B cell (primary cell): ENCODE measurements around the gene TMEM185B. TPM values are rescaled to one million over a fixed set of nuclear protein-coding genes. Genes with fewer than 3 reads are reported as not detected.

Source experiments
- ATAC-seq: fragments of 200-7000 bp; cut with Tn5 transposase; one replicate; pipeline ENCODE4 v1.10.0; 2021; ENCODE audit warnings: low read depth, mild to moderate bottlenecking, moderate number of reproducible peaks, moderate library complexity
- CTCF ChIA-PET: fragments of 350-600 bp; sonication (Branson Sonifier 250); formaldehyde crosslinking; loops from one replicate; lab custom pipeline; 2021; ENCODE audit warnings: antibody characterized with exemption, inconsistent platforms; lab: Charles Lee
- POLR2A ChIA-PET: fragments of 350-600 bp; sonication (Branson Sonifier 250); formaldehyde crosslinking; loops from one replicate; lab custom pipeline; 2021; ENCODE audit warnings: antibody characterized with exemption; lab: Charles Lee
- DNase-seq: peaks from one replicate; pipeline ENCODE4 v3.0.0; 2013
- H2AFZ ChIP-seq: 2 replicates; pipeline ENCODE4 v1.6.1; 2012; ENCODE audit warnings: mild to moderate bottlenecking, low read depth, low read length; ENCODE audit not compliant: insufficient read depth, poor library complexity, severe bottlenecking
- H3K27ac ChIP-seq, 2 donors: 1 replicate in 1 of 2; 2 replicates in 1 of 2; pipeline ENCODE4 v1.5.1; 2012 to 2013; ENCODE audit warnings: low read length in 2 of 2, mild to moderate bottlenecking in 2 of 2, moderate library complexity in 1 of 2
- H3K27me3 ChIP-seq, 4 experiments: fragments of 200-600 bp in 1 of 4; sonication (generic) in 1 of 4; replicated peaks in 1 of 4; 1 replicate in 2 of 4; 2 replicates in 2 of 4; pipeline versions ENCODE4 v1.6.1 to v1.7.0; 2013 to 2016; ENCODE audit warnings: low read length in 3 of 4, mild to moderate bottlenecking in 2 of 4, mixed read lengths in 1 of 4, moderate library complexity in 1 of 4; ENCODE audit not compliant: insufficient read depth in 4 of 4, control insufficient read depth in 3 of 4; ENCODE audit errors: control extremely low read depth in 1 of 4
- H3K36me3 ChIP-seq, 2 experiments: replicated peaks in 1 of 2; 1 replicate in 1 of 2; 2 replicates in 1 of 2; pipeline versions ENCODE4 v1.6.1 to v1.7.1; 2013; ENCODE audit warnings: low read length in 1 of 2; ENCODE audit not compliant: insufficient read depth in 2 of 2, control insufficient read depth in 1 of 2; ENCODE audit errors: control extremely low read depth in 1 of 2, extremely low read depth in 1 of 2
- H3K4me1 ChIP-seq, 2 donors: fragments of 200-600 bp in 1 of 2; sonication (generic) in 1 of 2; 1 replicate in 1 of 2; 2 replicates in 1 of 2; pipeline versions ENCODE4 v1.5.1 to v1.6.1; 2013 to 2017; ENCODE audit warnings: low read length in 2 of 2; ENCODE audit not compliant: control insufficient read depth in 2 of 2, insufficient read depth in 2 of 2
- H3K4me2 ChIP-seq: replicated peaks from 2 replicates; pipeline ENCODE3; 2012; ENCODE audit warnings: mild to moderate bottlenecking, low read depth, low read length; ENCODE audit not compliant: poor library complexity, severe bottlenecking
- H3K4me3 ChIP-seq, 5 experiments: fragments of 200-600 bp in 1 of 5; sonication (generic) in 1 of 5; 1 replicate in 3 of 5; 2 replicates in 2 of 5; pipeline versions ENCODE4 v1.5.1 to v1.7.0; 2011 to 2016; ENCODE audit warnings: low read length in 4 of 5, mild to moderate bottlenecking in 4 of 5, low read depth in 2 of 5, control low read depth in 1 of 5, moderate library complexity in 1 of 5; ENCODE audit not compliant: insufficient read depth in 1 of 5; ENCODE audit errors: control extremely low read depth in 1 of 5, extremely low read depth in 1 of 5
- H3K79me2 ChIP-seq: fragments of 200-600 bp; sonication (generic); one replicate; pipeline ENCODE4 v1.6.0; 2016; ENCODE audit warnings: low read length; ENCODE audit not compliant: control insufficient read depth, insufficient read depth
- H3K9ac ChIP-seq: fragments of 200-600 bp; sonication (generic); 2 replicates; pipeline ENCODE4 v1.6.1; 2017; ENCODE audit warnings: mild to moderate bottlenecking, low read length, moderate library complexity
- H3K9me3 ChIP-seq, 3 donors: one replicate each; pipeline versions ENCODE4 v1.6.1 to v1.7.1; 2013; ENCODE audit warnings: low read length in 2 of 3; ENCODE audit not compliant: control insufficient read depth in 2 of 3, insufficient read depth in 1 of 3; ENCODE audit errors: control extremely low read depth in 1 of 3
- H4K20me1 ChIP-seq: 2 replicates; pipeline ENCODE4 v1.6.0; 2012; ENCODE audit warnings: mild to moderate bottlenecking, low read length; ENCODE audit not compliant: insufficient read depth, control insufficient read depth, poor library complexity, severe bottlenecking
- H3K27ac Mint-ChIP-seq: one replicate; pipeline ENCODE4 v1.8.0; 2021; ENCODE audit warnings: mixed read lengths
- H3K27me3 Mint-ChIP-seq: one replicate; pipeline ENCODE4 v1.8.0; 2021; ENCODE audit warnings: mixed read lengths
- H3K4me1 Mint-ChIP-seq: one replicate; pipeline ENCODE4 v1.8.0; 2021; ENCODE audit warnings: mixed read lengths
- H3K4me3 Mint-ChIP-seq: one replicate; pipeline ENCODE4 v1.8.0; 2021; ENCODE audit warnings: mixed read lengths
- H3K9me3 Mint-ChIP-seq: one replicate; pipeline ENCODE4 v1.8.0; 2022; ENCODE audit warnings: mixed read lengths; ENCODE audit not compliant: insufficient read depth
- EZH2 ChIP-seq: IDR thresholded peaks from 2 replicates; pipeline ENCODE4 v1.6.1; 2012; ENCODE audit warnings: borderline replicate concordance, low read depth, mild to moderate bottlenecking, moderate library complexity, low read length; ENCODE audit not compliant: insufficient read depth, poor library complexity, severe bottlenecking
- WGBS: methylation state at CpG from one replicate; pipeline ENCODE4 v1.1.5; 2013; ENCODE audit warnings: missing lambda C conversion rate; ENCODE audit not compliant: insufficient coverage; 5-methylcytosine and 5-hydroxymethylcytosine counted together
- intact Hi-C: fragments of 100-400 bp; cut with micrococcal nuclease; formaldehyde crosslinking; loops from one replicate; pipeline ENCODE4 v1.10.0; 2022
- polyA plus RNA-seq: library from polyadenylated mRNA; depleted of rRNA; stranded (reverse); fragments of >200 nt; gene quantifications from 2 replicates; pipeline ENCODE4 v1.2.3, GENCODE V29; 2012
- total RNA-seq, 2 donors: library from RNA; stranded (reverse); fragments of 120-200 nt in 1 of 2; gene quantifications; 1 replicate in 1 of 2; 2 replicates in 1 of 2; pipeline versions ENCODE4 v1.2.3 to v1.2.4, GENCODE V29; 2013 to 2022
- TF ChIP-seq, protein P1 (sequence below): fragments of 200-600 bp; IDR thresholded peaks from one replicate; pipeline ENCODE4 v1.8.0; 2022; ENCODE audit warnings: antibody characterized with exemption, mild to moderate bottlenecking

TMEM185B gene
- total and polyA plus RNA-seq, 2 donors (not counting 1 experiment from before 2014, with no cell fraction given), result 29.6 to 36.4 TPM

DNA sequence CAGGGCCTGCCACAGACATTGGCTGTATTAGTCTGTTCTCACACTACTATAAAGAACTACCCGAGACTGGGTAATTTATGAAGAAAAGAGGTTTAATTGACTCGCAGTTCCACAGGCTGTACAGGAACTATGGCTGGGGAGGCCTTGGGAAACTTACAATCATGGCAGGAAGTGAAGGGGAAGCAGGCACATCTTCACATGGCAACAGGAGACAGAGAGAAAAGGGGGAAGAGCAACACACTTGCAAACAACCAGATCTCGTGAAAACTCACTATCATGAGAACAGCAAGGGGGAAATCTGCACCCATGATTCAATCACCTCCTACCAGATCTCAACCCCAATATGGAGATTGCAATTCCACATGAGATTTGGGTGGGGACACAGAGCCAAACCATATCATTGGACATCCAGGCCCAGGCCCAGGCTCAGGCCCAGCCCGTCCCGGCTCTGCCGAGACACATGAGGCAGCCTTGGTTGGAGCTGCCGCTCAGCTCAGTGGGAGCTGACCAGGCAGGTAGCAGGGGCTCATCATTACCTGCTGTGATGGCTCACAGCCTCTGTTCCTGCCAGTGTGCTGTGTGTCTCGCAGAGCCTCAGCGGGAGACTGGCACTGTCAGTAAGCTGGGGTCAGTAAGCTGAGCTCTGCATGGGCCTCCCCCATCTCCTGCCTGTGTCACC is 20.8 kb upstream of the TMEM185B start:
- Mint-ChIP-seq H3K27me3 (peaks cover 6% of the 10 kb centered on the region), H3K4me1 (peaks cover 9% of the 10 kb centered on the region), H3K9me3 (peaks cover 3% of the 10 kb centered on the region), H3K4me3 (no peak overlapping the region), H3K27ac (no peak overlapping the region)
- H3K4me3 ChIP-seq, result no peak overlapping the region
- POLR2A ChIA-PET, result no interaction called here
- H3K79me2 ChIP-seq, result no peaks in the 10 kb centered on the region
- H3K27me3 ChIP-seq, result peaks cover 0 to 9% (median 0%) of the 10 kb centered on the region in 4 experiments
- WGBS, result 94% methylated on average over 7 of the region's 9 CpGs
- no peak overlapping the region for H3K27ac ChIP-seq
- intact Hi-C loops, result no loop called here
- no peaks in the 10 kb centered on the region for H4K20me1 ChIP-seq
- H3K9ac ChIP-seq, result no peak overlapping the region
- CTCF ChIA-PET, result no interaction called here
- no peaks in the 10 kb centered on the region for H3K36me3 ChIP-seq
- DNase-seq, result no peak
- TF ChIP-seq, protein P1, sequence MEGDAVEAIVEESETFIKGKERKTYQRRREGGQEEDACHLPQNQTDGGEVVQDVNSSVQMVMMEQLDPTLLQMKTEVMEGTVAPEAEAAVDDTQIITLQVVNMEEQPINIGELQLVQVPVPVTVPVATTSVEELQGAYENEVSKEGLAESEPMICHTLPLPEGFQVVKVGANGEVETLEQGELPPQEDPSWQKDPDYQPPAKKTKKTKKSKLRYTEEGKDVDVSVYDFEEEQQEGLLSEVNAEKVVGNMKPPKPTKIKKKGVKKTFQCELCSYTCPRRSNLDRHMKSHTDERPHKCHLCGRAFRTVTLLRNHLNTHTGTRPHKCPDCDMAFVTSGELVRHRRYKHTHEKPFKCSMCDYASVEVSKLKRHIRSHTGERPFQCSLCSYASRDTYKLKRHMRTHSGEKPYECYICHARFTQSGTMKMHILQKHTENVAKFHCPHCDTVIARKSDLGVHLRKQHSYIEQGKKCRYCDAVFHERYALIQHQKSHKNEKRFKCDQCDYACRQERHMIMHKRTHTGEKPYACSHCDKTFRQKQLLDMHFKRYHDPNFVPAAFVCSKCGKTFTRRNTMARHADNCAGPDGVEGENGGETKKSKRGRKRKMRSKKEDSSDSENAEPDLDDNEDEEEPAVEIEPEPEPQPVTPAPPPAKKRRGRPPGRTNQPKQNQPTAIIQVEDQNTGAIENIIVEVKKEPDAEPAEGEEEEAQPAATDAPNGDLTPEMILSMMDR, result no peak
- TF ChIP-seq EZH2, result no peak
- H3K9me3 ChIP-seq, result peaks cover 0 to 12% (median 0%) of the 10 kb centered on the region in 3 donors
- no peak overlapping the region for H3K4me2 ChIP-seq
- H2AFZ ChIP-seq, result no peak overlapping the region
- peaks cover 11 to 12% of the 10 kb centered on the region in 2 donors for H3K4me1 ChIP-seq
- ATAC-seq, result no peak

DNA sequence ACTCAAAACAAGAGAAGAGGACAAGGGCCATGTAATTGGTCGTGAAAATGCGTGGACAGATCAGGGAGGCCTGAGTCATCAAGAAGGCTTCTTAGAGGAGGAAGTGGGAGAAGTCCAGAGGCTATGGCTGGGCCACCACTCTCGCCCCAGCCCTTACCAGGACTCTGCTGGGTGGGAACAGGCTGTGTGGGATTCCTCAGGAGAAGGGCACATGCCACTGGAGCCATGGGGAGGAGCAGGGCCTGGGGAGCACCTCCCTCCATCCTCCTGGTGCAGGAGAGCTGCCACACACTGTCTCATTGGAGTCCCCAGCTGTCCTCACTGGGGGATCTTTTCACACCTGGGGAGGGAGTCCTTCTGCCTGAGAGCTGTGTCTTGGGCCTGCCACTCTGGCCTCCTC is 20.0 kb upstream of the TMEM185B start:
- Histone ChIP-seq H3K36me3 (no peaks in the 10 kb centered on the region), H3K4me3 (no peak overlapping the region), H3K27me3 (peaks cover 0 to 6% (median 0%) of the 10 kb centered on the region in 4 experiments), H3K27ac (no peak overlapping the region), H2AFZ (no peak overlapping the region), H3K9ac (no peak overlapping the region), H3K79me2 (no peaks in the 10 kb centered on the region), H3K4me1 (peaks cover 6 to 7% of the 10 kb centered on the region in 2 donors), H3K9me3 (peaks cover 0 to 12% (median 0%) of the 10 kb centered on the region in 3 donors), H4K20me1 (no peaks in the 10 kb centered on the region), H3K4me2 (no peak overlapping the region)
- H3K4me3 Mint-ChIP-seq, result no peak overlapping the region
- peaks cover 3% of the 10 kb centered on the region for H3K9me3 Mint-ChIP-seq
- ATAC-seq (no peak), DNase-seq (no peak)
- CTCF ChIA-PET, result no interaction called here
- intact Hi-C loops, result no loop called here
- 93% methylated on average over 3 of the region's 3 CpGs for WGBS
- no peak for TF ChIP-seq EZH2
- TF ChIP-seq, protein P1, result no peak
- POLR2A ChIA-PET, result no interaction called here
- no peak overlapping the region for H3K27ac Mint-ChIP-seq
- peaks cover 6% of the 10 kb centered on the region for H3K4me1 Mint-ChIP-seq
- H3K27me3 Mint-ChIP-seq, result peaks cover 6% of the 10 kb centered on the region
